IMR-90 (cell line): ENCODE measurements around the gene ST6GALNAC3. TPM values are rescaled to one million over a fixed set of nuclear protein-coding genes. Genes with fewer than 3 reads are reported as not detected.

Experiments
- ATAC-seq: fragments of 200-7000 bp; cut with Tn5 transposase; 2 replicates; pipeline ENCODE4 v1.9.1; 2020; ENCODE audit warnings: low read depth, mild to moderate bottlenecking, moderate library complexity
- BruUV-seq: library from RNA; stranded (reverse); fragments of 400-500 nt; replicated peaks from 2 replicates; lab custom pipeline; 2021; lab: Mats Ljungman, UMichigan
- CTCF ChIA-PET: fragments of 300-600 bp; formaldehyde crosslinking; extraction: SDS; loops from one replicate; lab custom pipeline; 2021; ENCODE audit warnings: antibody characterized with exemption; lab: Yijun Ruan, JAX
- POLR2A ChIA-PET: fragments of 300-600 bp; sonication (Branson Sonifier 250); formaldehyde crosslinking; loops from one replicate; lab custom pipeline; 2022; ENCODE audit warnings: antibody characterized with exemption; ENCODE audit not compliant: unreplicated experiment; lab: Charles Lee
- DNase-seq: peaks from one replicate; pipeline ENCODE4 v3.0.0; 2013
- H2AFZ ChIP-seq: replicated peaks from 2 replicates; pipeline ENCODE3; 2013; ENCODE audit warnings: low read length, mild to moderate bottlenecking; ENCODE audit not compliant: poor library complexity
- H2AK5ac ChIP-seq: 2 replicates; pipeline ENCODE4 v1.6.1; 2013; ENCODE audit warnings: low read depth, low read length, inconsistent platforms
- H2AK9ac ChIP-seq: replicated peaks from 2 replicates; pipeline ENCODE3; 2013; ENCODE audit warnings: mild to moderate bottlenecking, low read depth, low read length, moderate library complexity; ENCODE audit not compliant: poor library complexity
- H2BK120ac ChIP-seq: 2 replicates; pipeline ENCODE4 v1.6.1; 2013; ENCODE audit warnings: low read depth, low read length, inconsistent platforms
- H2BK15ac ChIP-seq: 3 replicates; pipeline ENCODE4 v1.6.1; 2013; ENCODE audit warnings: low read depth, low read length, inconsistent platforms
- H2BK20ac ChIP-seq: 2 replicates; pipeline ENCODE4 v1.6.1; 2013; ENCODE audit warnings: low read depth, mild to moderate bottlenecking, inconsistent platforms, low read length, moderate library complexity
- H2BK5ac ChIP-seq: 2 replicates; pipeline ENCODE4 v1.6.1; 2013; ENCODE audit warnings: mild to moderate bottlenecking, low read depth, low read length, inconsistent platforms; ENCODE audit not compliant: poor library complexity, severe bottlenecking
- H3K14ac ChIP-seq: replicated peaks from 2 replicates; pipeline ENCODE4 v1.6.1; 2013; ENCODE audit warnings: low read depth, low read length, inconsistent platforms
- H3K18ac ChIP-seq: 2 replicates; pipeline ENCODE4 v1.6.1; 2013; ENCODE audit warnings: low read depth, low read length, control low read depth
- H3K23ac ChIP-seq: 2 replicates; pipeline ENCODE4 v1.6.1; 2013; ENCODE audit warnings: low read depth, low read length, inconsistent platforms
- H3K27ac ChIP-seq: 2 replicates; pipeline ENCODE4 v1.5.1; 2013; ENCODE audit warnings: mild to moderate bottlenecking, control low read depth, low read length; ENCODE audit not compliant: insufficient read depth
- H3K27me3 ChIP-seq: 2 replicates; pipeline ENCODE4 v1.6.1; 2013; ENCODE audit warnings: low read length; ENCODE audit not compliant: control insufficient read depth, insufficient read depth
- H3K36me3 ChIP-seq: 2 replicates; pipeline ENCODE4 v1.6.1; 2013; ENCODE audit warnings: low read length, mixed read lengths; ENCODE audit not compliant: control insufficient read depth, insufficient read depth
- H3K4ac ChIP-seq: 2 replicates; pipeline ENCODE4 v1.6.1; 2013; ENCODE audit warnings: low read depth, low read length, inconsistent platforms
- H3K4me1 ChIP-seq: 2 replicates; pipeline ENCODE4 v1.6.1; 2013; ENCODE audit warnings: low read length, mixed read lengths; ENCODE audit not compliant: control insufficient read depth, insufficient read depth
- H3K4me2 ChIP-seq: 2 replicates; pipeline ENCODE4 v1.6.1; 2013; ENCODE audit warnings: low read depth, mild to moderate bottlenecking, control low read depth, low read length, moderate library complexity
- H3K4me3 ChIP-seq: 2 replicates; pipeline ENCODE4 v1.5.1; 2013; ENCODE audit warnings: low read depth, mild to moderate bottlenecking, control low read depth, low read length, moderate library complexity; ENCODE audit not compliant: insufficient read depth
- H3K56ac ChIP-seq: 2 replicates; pipeline ENCODE4 v1.6.1; 2013; ENCODE audit warnings: low read length, inconsistent platforms; ENCODE audit not compliant: insufficient read depth; ENCODE audit errors: extremely low read depth
- H3K79me1 ChIP-seq, 2 experiments: 2 replicates each; pipeline ENCODE4 v1.6.1; 2013; ENCODE audit warnings: low read length in 2 of 2, inconsistent platforms in 1 of 2, low read depth in 1 of 2
- H3K9ac ChIP-seq: 2 replicates; pipeline ENCODE4 v1.6.1; 2013; ENCODE audit warnings: low read depth, low read length, control low read depth
- H3K9me1 ChIP-seq: 2 replicates; pipeline ENCODE4 v1.6.1; 2013; ENCODE audit warnings: low read length, inconsistent platforms; ENCODE audit not compliant: insufficient read depth
- H3K9me3 ChIP-seq: 2 replicates; pipeline ENCODE4 v1.6.1; 2013; ENCODE audit warnings: low read length; ENCODE audit not compliant: control insufficient read depth, insufficient read depth
- H4K20me1 ChIP-seq: 2 replicates; pipeline ENCODE4 v1.6.1; 2013; ENCODE audit warnings: low read length, inconsistent platforms; ENCODE audit not compliant: insufficient read depth
- H4K5ac ChIP-seq: 2 replicates; pipeline ENCODE4 v1.6.1; 2013; ENCODE audit warnings: mild to moderate bottlenecking, low read depth, low read length, control low read depth
- H4K8ac ChIP-seq, 2 experiments: 2 replicates each; pipeline ENCODE4 v1.6.1; 2013; ENCODE audit warnings: low read depth in 2 of 2, low read length in 2 of 2, control low read depth in 1 of 2, inconsistent platforms in 1 of 2
- H4K91ac ChIP-seq: 2 replicates; pipeline ENCODE4 v1.6.1; 2013; ENCODE audit warnings: low read depth, low read length, inconsistent platforms; ENCODE audit not compliant: insufficient read depth
- BHLHE40 ChIP-seq: fragments of 150-350 bp; IDR thresholded peaks from 2 replicates; pipeline ENCODE4 v1.6.1; 2016; ENCODE audit warnings: mild to moderate bottlenecking, low read depth, low read length
- dilution Hi-C: fragments of 300-500 bp; cut with HindIII; formaldehyde crosslinking; loops from one replicate; pipeline ENCODE4 v1.14.3; 2018; ENCODE audit warnings: low sequenced_read_pairs; ENCODE audit not compliant: unreplicated experiment
- in situ Hi-C: fragments of 300-500 bp; cut with MboI; formaldehyde crosslinking; loops from 3 replicates; pipeline ENCODE4 v1.14.3; 2019; ENCODE audit warnings: low sequenced_read_pairs, inconsistent platforms, mixed read lengths
- intact Hi-C: fragments of 100-400 bp; cut with micrococcal nuclease; formaldehyde crosslinking; loops from 2 replicates; pipeline ENCODE4 v1.10.0; 2022
- polyA plus RNA-seq, 3 experiments: library from polyadenylated mRNA; depleted of rRNA; stranded (reverse); fragments of >200 nt; gene quantifications; 2 replicates each; pipeline ENCODE4 v1.2.3, GENCODE V29; 2012; ENCODE audit warnings: low replicate concordance in 1 of 3
- total RNA-seq: library from RNA; depleted of rRNA; stranded (reverse); fragments of >200 nt; gene quantifications from 2 replicates; pipeline ENCODE4 v1.2.3, GENCODE V29; 2012
- TF ChIP-seq, protein P1 (sequence below): fragments of 150-350 bp; IDR thresholded peaks from 2 replicates; pipeline ENCODE4 v1.6.1; 2017; ENCODE audit warnings: mild to moderate bottlenecking, antibody characterized with exemption, low read length, low read depth

The ST6GALNAC3 gene
- total and polyA plus RNA-seq, 2 of the 4 experiments (the other 2 are of a cell fraction): 0.65 to 1.3 TPM

DNA sequence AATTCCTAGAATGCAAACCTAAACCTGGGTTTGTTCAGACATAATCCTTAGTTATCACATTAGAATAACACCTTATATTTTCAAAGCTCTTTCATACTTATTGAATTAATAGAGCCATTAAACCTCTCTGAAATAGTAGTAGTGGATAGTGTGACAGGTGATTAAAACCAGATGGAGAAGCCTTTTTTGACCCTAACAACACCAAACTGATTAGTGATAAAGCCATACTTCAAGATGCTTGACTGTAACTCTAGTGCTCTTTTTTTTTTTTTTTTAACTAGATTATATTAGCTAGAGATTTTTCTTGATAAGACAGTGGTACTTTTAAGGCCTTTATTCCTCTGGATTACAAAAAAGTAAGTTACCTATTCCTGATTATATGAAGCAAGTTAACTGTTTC is 190.1 kb downstream of the ST6GALNAC3 start:
- no peak for TF ChIP-seq BHLHE40
- TF ChIP-seq, protein P1, sequence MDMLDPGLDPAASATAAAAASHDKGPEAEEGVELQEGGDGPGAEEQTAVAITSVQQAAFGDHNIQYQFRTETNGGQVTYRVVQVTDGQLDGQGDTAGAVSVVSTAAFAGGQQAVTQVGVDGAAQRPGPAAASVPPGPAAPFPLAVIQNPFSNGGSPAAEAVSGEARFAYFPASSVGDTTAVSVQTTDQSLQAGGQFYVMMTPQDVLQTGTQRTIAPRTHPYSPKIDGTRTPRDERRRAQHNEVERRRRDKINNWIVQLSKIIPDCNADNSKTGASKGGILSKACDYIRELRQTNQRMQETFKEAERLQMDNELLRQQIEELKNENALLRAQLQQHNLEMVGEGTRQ: no peak
- no peak for ATAC-seq

More for the DNA sequence above, 190.1 kb downstream of the ST6GALNAC3 start:
- H3K18ac ChIP-seq: no peak overlapping the region
- no peak overlapping the region for H2BK20ac ChIP-seq
- no peaks in the 10 kb centered on the region for H3K9me3 ChIP-seq
- DNase-seq: no peak
- H3K23ac ChIP-seq: no peak overlapping the region
- H3K14ac ChIP-seq: no peak overlapping the region
- no peak overlapping the region for H4K5ac ChIP-seq
- H4K8ac ChIP-seq: no peak overlapping the region
- no TSS peak for BruUV-seq
- dilution Hi-C loops: no loop called here
- no peaks in the 10 kb centered on the region for H4K20me1 ChIP-seq
- POLR2A ChIA-PET: no interaction called here
- no peak overlapping the region for H2AFZ ChIP-seq
- H3K79me1 ChIP-seq: no peaks in the 10 kb centered on the region
- no peaks in the 10 kb centered on the region for H3K36me3 ChIP-seq
- no peak overlapping the region for H3K27ac ChIP-seq
- H3K27me3 ChIP-seq: no peaks in the 10 kb centered on the region
- H3K4me1 ChIP-seq: no peaks in the 10 kb centered on the region
- intact Hi-C loops: no loop called here
- CTCF ChIA-PET: no interaction called here
- no peak overlapping the region for H2AK5ac ChIP-seq
- no peak overlapping the region for H3K4me2 ChIP-seq
- H3K4ac ChIP-seq: no peak overlapping the region
- no peak overlapping the region for H2BK120ac ChIP-seq
- no peak overlapping the region for H3K56ac ChIP-seq
- in situ Hi-C loops: no loop called here
- H2AK9ac ChIP-seq: no peak overlapping the region
- H3K4me3 ChIP-seq: no peak overlapping the region
- no peak overlapping the region for H2BK5ac ChIP-seq
- H3K9ac ChIP-seq: no peak overlapping the region
- H3K9me1 ChIP-seq: no peaks in the 10 kb centered on the region; the same call in 1 of the 2 replicates
- no peak overlapping the region for H2BK15ac ChIP-seq
- no peak overlapping the region for H4K91ac ChIP-seq
